ENCODE measurements around the gene KCNJ3. TPM values are rescaled to one million over a fixed set of nuclear protein-coding genes. Genes with fewer than 3 reads are reported as not detected.

KCNJ3 gene
- 0.79 TPM for polyA plus RNA-seq (ENCODE audit: insufficient read length)

- DNase-seq = no peak
Measured at GRCh38 chr2:154698296-154698720, at the start of gene KCNJ3. Gene KCNJ3, plus strand, starts transcription at chr2:154698695. Its CDS starts 81 bp downstream, at chr2:154698776.

GRCh38 chr2:154655499-154655898 is 43.0 kb upstream of the KCNJ3 start:
- DNase-seq = no peak

- DNase-seq = no peak
Measured at GRCh38 chr2:154658854-154659253, 39.6 kb upstream of the KCNJ3 start.

GRCh38 chr2:154664248-154664647 is 34.2 kb upstream of the KCNJ3 start:
- DNase-seq = no peak

GRCh38 chr2:154670083-154670482 is 28.4 kb upstream of the KCNJ3 start:
- no peak for DNase-seq

- DNase-seq = no peak
Measured at GRCh38 chr2:154673694-154674093, 24.8 kb upstream of the KCNJ3 start.

GRCh38 chr2:154677401-154677800 is 21.1 kb upstream of the KCNJ3 start:
- no peak for DNase-seq

- DNase-seq = no peak
Measured at GRCh38 chr2:154681741-154682140, 16.8 kb upstream of the KCNJ3 start.

- DNase-seq = no peak
Measured at GRCh38 chr2:154686162-154686561, 12.3 kb upstream of the KCNJ3 start.

GRCh38 chr2:154688373-154688772 is 10.1 kb upstream of the KCNJ3 start:
- DNase-seq = no peak

- DNase-seq = no peak
Measured at GRCh38 chr2:154689158-154689557, 9.3 kb upstream of the KCNJ3 start.

GRCh38 chr2:154692927-154693326 is 5.6 kb upstream of the KCNJ3 start:
- no peak for DNase-seq

- DNase-seq = no peak
Measured at GRCh38 chr2:154693741-154694340, 4.7 kb upstream of the KCNJ3 start.

- no peak for DNase-seq
Measured at GRCh38 chr2:154694881-154695280, 3.6 kb upstream of the KCNJ3 start.

GRCh38 chr2:154696369-154696768 is 2.1 kb upstream of the KCNJ3 start:
- no peak for DNase-seq

GRCh38 chr2:154696810-154697417 is 1.6 kb upstream of the KCNJ3 start:
- no peak for DNase-seq

GRCh38 chr2:154697418-154698252 is 860 bp upstream of the KCNJ3 start:
- DNase-seq = peak; percentile 19

GRCh38 chr2:154698721-154699574 is 453 bp downstream of the KCNJ3 start:
- DNase-seq = no peak

- DNase-seq = no peak
Measured at GRCh38 chr2:154699575-154699930, 1.1 kb downstream of the KCNJ3 start.

GRCh38 chr2:154700136-154700535 is 1.6 kb downstream of the KCNJ3 start:
- no peak for DNase-seq

GRCh38 chr2:154704991-154705390 is 6.5 kb downstream of the KCNJ3 start:
- no peak for DNase-seq

GRCh38 chr2:154706660-154707059 is 8.2 kb downstream of the KCNJ3 start:
- no peak for DNase-seq
